Astrocyte (in vitro differentiated cells and primary cell): ENCODE data around the gene LYPD6B. TPM values are rescaled to one million over a fixed set of nuclear protein-coding genes. Genes with fewer than 3 reads are reported as not detected.

ENCODE experiments used
- DNase-seq: peaks from one replicate; pipeline ENCODE4 v3.0.0-alpha.2; 2010; ENCODE audit warnings: low read depth
- FAIRE-seq: peaks from 2 replicates; lab custom pipeline; 2011; peaks lifted over from hg19 to GRCh38; lab: Jason Lieb, UNC
- H2AFZ ChIP-seq: 2 replicates; pipeline ENCODE4 v1.6.0; 2012; ENCODE audit warnings: low read depth, low read length, inconsistent platforms
- H3K27ac ChIP-seq: 2 replicates; pipeline ENCODE4 v1.5.1; 2011; ENCODE audit warnings: low read depth, low read length, inconsistent platforms
- H3K27me3 ChIP-seq: 2 replicates; pipeline ENCODE4 v1.6.0; 2011; ENCODE audit warnings: low read length, inconsistent platforms; ENCODE audit not compliant: insufficient read depth
- H3K36me3 ChIP-seq: 2 replicates; pipeline ENCODE4 v1.5.1; 2011; ENCODE audit warnings: low read length, inconsistent platforms; ENCODE audit not compliant: insufficient read depth
- H3K4me1 ChIP-seq: 2 replicates; pipeline ENCODE4 v1.5.1; 2011; ENCODE audit warnings: low read length, inconsistent platforms; ENCODE audit not compliant: insufficient read depth
- H3K4me2 ChIP-seq: 2 replicates; pipeline ENCODE4 v1.6.0; 2012; ENCODE audit warnings: low read length, inconsistent platforms
- H3K4me3 ChIP-seq: 2 replicates; pipeline ENCODE4 v1.5.1; 2011; ENCODE audit warnings: low read depth, mild to moderate bottlenecking, low read length, inconsistent platforms; ENCODE audit not compliant: insufficient read depth
- H3K79me2 ChIP-seq: 2 replicates; pipeline ENCODE4 v1.6.0; 2012; ENCODE audit warnings: mild to moderate bottlenecking, low read length, inconsistent platforms; ENCODE audit not compliant: insufficient read depth
- H3K9ac ChIP-seq: 2 replicates; pipeline ENCODE4 v1.6.0; 2012; ENCODE audit warnings: mild to moderate bottlenecking, low read length, inconsistent platforms
- H3K9me3 ChIP-seq: 2 replicates; pipeline ENCODE4 v1.5.1; 2012; ENCODE audit warnings: low read depth, mild to moderate bottlenecking, low read length, inconsistent platforms; ENCODE audit not compliant: insufficient read depth
- H4K20me1 ChIP-seq: 2 replicates; pipeline ENCODE4 v1.6.0; 2012; ENCODE audit warnings: low read length, inconsistent platforms; ENCODE audit not compliant: insufficient read depth
- H3K27ac Mint-ChIP-seq: one replicate; pipeline ENCODE4 v1.8.0; 2021; ENCODE audit warnings: mild to moderate bottlenecking, mixed read lengths; ENCODE audit not compliant: unreplicated experiment
- H3K27me3 Mint-ChIP-seq: one replicate; pipeline ENCODE4 v1.8.0; 2021; ENCODE audit warnings: low read depth, mixed read lengths; ENCODE audit not compliant: unreplicated experiment
- H3K36me3 Mint-ChIP-seq: one replicate; pipeline ENCODE4 v1.8.0; 2021; ENCODE audit warnings: low read depth, mixed read lengths; ENCODE audit not compliant: unreplicated experiment
- H3K4me1 Mint-ChIP-seq: one replicate; pipeline ENCODE4 v1.8.0; 2021; ENCODE audit warnings: low read depth, mixed read lengths; ENCODE audit not compliant: unreplicated experiment
- H3K4me3 Mint-ChIP-seq: one replicate; pipeline ENCODE4 v1.8.0; 2021; ENCODE audit warnings: mild to moderate bottlenecking, moderate library complexity, mixed read lengths; ENCODE audit not compliant: unreplicated experiment
- H3K9me3 Mint-ChIP-seq: one replicate; pipeline ENCODE4 v1.8.0; 2021; ENCODE audit warnings: mild to moderate bottlenecking, mixed read lengths; ENCODE audit not compliant: unreplicated experiment
- EZH2 ChIP-seq: IDR thresholded peaks from 2 replicates; pipeline ENCODE4 v1.6.1; 2012; ENCODE audit warnings: mild to moderate bottlenecking, low read length, inconsistent platforms; ENCODE audit not compliant: insufficient read depth
- total RNA-seq: library from RNA; stranded (reverse); gene quantifications from 2 replicates; pipeline ENCODE4 v1.2.1, GENCODE V29; 2021
- TF ChIP-seq, protein P1 (sequence below): IDR thresholded peaks from 2 replicates; pipeline ENCODE4 v1.5.1; 2011; ENCODE audit warnings: low read depth, mild to moderate bottlenecking, inconsistent platforms, low read length, moderate library complexity; ENCODE audit not compliant: insufficient read depth

Gene LYPD6B
- total RNA-seq, 1 donor from 2014 or later: 1.2 TPM

DNA sequence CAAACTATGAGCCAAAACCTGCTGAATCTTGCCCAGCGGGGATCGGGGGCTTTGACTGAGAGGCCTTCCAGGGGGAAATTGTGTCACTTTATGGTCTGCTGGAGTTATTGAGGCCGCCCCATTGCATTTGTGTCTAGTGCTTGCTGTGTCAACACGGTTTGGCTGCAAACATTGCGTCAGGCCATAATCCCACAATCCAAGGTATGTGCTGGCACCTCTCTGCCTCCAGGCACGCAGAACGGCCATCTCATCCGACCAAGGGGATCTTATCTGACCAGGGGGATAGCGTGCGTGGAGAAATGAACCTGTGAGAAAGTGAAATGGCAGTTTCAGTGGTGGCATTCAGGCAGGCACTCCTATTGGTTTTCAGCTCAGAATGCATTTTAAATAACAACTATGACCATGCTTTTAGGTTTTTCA is 18.1 kb upstream of the LYPD6B start:
- H3K36me3 Mint-ChIP-seq: peaks cover 1% of the 10 kb centered on the region
- H3K27me3 ChIP-seq: peaks cover 2% of the 10 kb centered on the region
- H3K27ac Mint-ChIP-seq: no peak overlapping the region
- H3K27ac ChIP-seq: no peak overlapping the region
- no peaks in the 10 kb centered on the region for H4K20me1 ChIP-seq
- no peaks in the 10 kb centered on the region for H3K79me2 ChIP-seq
- no peaks in the 10 kb centered on the region for H3K36me3 ChIP-seq
- H3K4me1 ChIP-seq: no peaks in the 10 kb centered on the region
- no peaks in the 10 kb centered on the region for H3K9me3 Mint-ChIP-seq
- no peak overlapping the region for H3K4me3 ChIP-seq
- FAIRE-seq (no peak), DNase-seq (no peak)
- no peak for TF ChIP-seq EZH2
- TF ChIP-seq, protein P1, sequence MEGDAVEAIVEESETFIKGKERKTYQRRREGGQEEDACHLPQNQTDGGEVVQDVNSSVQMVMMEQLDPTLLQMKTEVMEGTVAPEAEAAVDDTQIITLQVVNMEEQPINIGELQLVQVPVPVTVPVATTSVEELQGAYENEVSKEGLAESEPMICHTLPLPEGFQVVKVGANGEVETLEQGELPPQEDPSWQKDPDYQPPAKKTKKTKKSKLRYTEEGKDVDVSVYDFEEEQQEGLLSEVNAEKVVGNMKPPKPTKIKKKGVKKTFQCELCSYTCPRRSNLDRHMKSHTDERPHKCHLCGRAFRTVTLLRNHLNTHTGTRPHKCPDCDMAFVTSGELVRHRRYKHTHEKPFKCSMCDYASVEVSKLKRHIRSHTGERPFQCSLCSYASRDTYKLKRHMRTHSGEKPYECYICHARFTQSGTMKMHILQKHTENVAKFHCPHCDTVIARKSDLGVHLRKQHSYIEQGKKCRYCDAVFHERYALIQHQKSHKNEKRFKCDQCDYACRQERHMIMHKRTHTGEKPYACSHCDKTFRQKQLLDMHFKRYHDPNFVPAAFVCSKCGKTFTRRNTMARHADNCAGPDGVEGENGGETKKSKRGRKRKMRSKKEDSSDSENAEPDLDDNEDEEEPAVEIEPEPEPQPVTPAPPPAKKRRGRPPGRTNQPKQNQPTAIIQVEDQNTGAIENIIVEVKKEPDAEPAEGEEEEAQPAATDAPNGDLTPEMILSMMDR: no peak
- H3K4me2 ChIP-seq: no peak overlapping the region
- H2AFZ ChIP-seq: no peak overlapping the region
- H3K27me3 Mint-ChIP-seq: no peaks in the 10 kb centered on the region
- H3K4me3 Mint-ChIP-seq: no peak overlapping the region
- H3K9ac ChIP-seq: no peak overlapping the region
- peaks cover 10% of the 10 kb centered on the region for H3K4me1 Mint-ChIP-seq
- no peaks in the 10 kb centered on the region for H3K9me3 ChIP-seq

DNA sequence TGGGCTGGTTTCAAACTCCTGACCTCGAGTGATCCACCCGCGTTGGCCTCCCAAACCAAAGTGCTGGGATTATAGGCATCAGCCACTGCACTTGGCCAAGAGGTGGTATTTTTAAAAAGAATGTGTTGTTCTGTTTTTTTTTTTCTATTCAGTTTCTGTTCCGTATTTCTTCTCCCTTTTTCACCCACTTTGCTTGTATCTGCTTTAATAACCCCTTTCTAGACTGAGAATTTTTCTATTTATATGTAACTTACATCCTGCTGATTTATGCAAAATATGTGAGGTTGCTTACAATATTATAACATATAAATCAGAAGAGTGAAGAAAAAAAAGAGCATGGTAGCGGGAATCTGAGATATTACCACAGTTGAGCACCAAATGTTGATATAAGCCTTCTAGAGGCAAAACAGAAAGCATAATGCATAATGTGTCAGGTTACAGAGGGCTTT is 17.2 kb upstream of the LYPD6B start:
- Mint-ChIP-seq H3K27me3 (no peaks in the 10 kb centered on the region), H3K4me1 (peaks cover 4% of the 10 kb centered on the region), H3K36me3 (peaks cover 1% of the 10 kb centered on the region), H3K4me3 (no peak overlapping the region), H3K27ac (no peak overlapping the region), H3K9me3 (no peaks in the 10 kb centered on the region)
- no peak overlapping the region for H3K27ac ChIP-seq
- H3K4me2 ChIP-seq: no peak overlapping the region
- H3K9me3 ChIP-seq: no peaks in the 10 kb centered on the region
- H3K4me3 ChIP-seq: no peak overlapping the region
- DNase-seq (no peak), FAIRE-seq (no peak)
- no peak overlapping the region for H3K9ac ChIP-seq
- no peaks in the 10 kb centered on the region for H3K4me1 ChIP-seq
- H3K79me2 ChIP-seq: no peaks in the 10 kb centered on the region
- H2AFZ ChIP-seq: no peak overlapping the region
- H3K36me3 ChIP-seq: no peaks in the 10 kb centered on the region
- no peaks in the 10 kb centered on the region for H4K20me1 ChIP-seq
- H3K27me3 ChIP-seq: peaks cover 2% of the 10 kb centered on the region
- TF ChIP-seq, protein P1: no peak
- TF ChIP-seq EZH2: no peak

DNA sequence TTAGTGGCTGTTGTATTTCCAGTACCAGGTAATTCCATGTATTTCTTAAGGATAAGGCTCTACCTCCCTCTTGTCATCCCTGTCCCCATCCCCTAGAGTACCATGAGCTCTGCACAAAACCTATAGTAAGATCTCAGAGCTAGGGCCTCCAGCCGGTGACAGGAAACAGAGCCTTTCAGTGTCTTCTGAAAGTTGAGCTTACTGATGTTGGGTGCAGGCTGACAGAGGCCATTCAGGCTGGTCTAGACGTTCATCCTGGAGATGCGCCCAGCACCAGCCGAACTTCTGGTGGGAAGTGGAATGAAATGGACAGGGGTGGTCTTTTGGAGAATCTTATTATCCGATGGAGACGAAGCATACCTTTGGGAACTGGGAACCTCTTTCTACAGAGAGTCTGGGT is 16.7 kb upstream of the LYPD6B start:
- Histone ChIP-seq H3K79me2 (no peaks in the 10 kb centered on the region), H3K27me3 (peaks cover 2% of the 10 kb centered on the region), H3K9ac (no peak overlapping the region), H3K27ac (no peak overlapping the region), H3K4me3 (no peak overlapping the region), H3K9me3 (no peaks in the 10 kb centered on the region), H3K4me2 (no peak overlapping the region), H3K4me1 (no peaks in the 10 kb centered on the region), H3K36me3 (no peaks in the 10 kb centered on the region), H4K20me1 (no peaks in the 10 kb centered on the region), H2AFZ (no peak overlapping the region)
- Mint-ChIP-seq H3K4me1 (no peaks in the 10 kb centered on the region), H3K27me3 (no peaks in the 10 kb centered on the region), H3K4me3 (no peak overlapping the region), H3K36me3 (peaks cover 1% of the 10 kb centered on the region), H3K9me3 (no peaks in the 10 kb centered on the region), H3K27ac (no peak overlapping the region)
- DNase-seq (no peak), FAIRE-seq (no peak)
- TF ChIP-seq, protein P1: no peak
- TF ChIP-seq EZH2: no peak
